ENCODE results near the gene DMRT3. TPM values are rescaled to one million over a fixed set of nuclear protein-coding genes. Genes with fewer than 3 reads are reported as not detected.

DMRT3 gene
- polyA plus RNA-seq, 1 experiment, result not detected

- H3K9me3 ChIP-seq (ENCODE audit: control insufficient read depth, insufficient read depth, low read length), result no peaks in the 10 kb centered on the region
- no peak overlapping the region for H3K27ac ChIP-seq (ENCODE audit: low read depth, low read length)
- POLR2A ChIA-PET, result no interaction called here
- TF ChIP-seq CTCF (IDR thresholded peaks at IDR 0.05; ENCODE audit: low read depth, low read length), result no peak
- no peak overlapping the region for H3K4me3 ChIP-seq (ENCODE audit: low read depth, low read length)
- CTCF ChIA-PET, result no interaction called here
- DNase-seq (ENCODE audit: low read depth, low spot score), result no peak
- peaks cover 4% of the 10 kb centered on the region for H3K27me3 ChIP-seq (ENCODE audit: control insufficient read depth, insufficient read depth, low read length)
Measured at GRCh38 chr9:933356-933755, 43.1 kb upstream of the DMRT3 start.

GRCh38 chr9:935348-935965 is 41.0 kb upstream of the DMRT3 start:
- Histone ChIP-seq H3K27me3 (ENCODE audit: control insufficient read depth, insufficient read depth, low read length) (peaks cover 4% of the 10 kb centered on the region), H3K9me3 (ENCODE audit: control insufficient read depth, insufficient read depth, low read length) (no peaks in the 10 kb centered on the region), H3K27ac (ENCODE audit: low read depth, low read length) (no peak overlapping the region), H3K4me3 (ENCODE audit: low read depth, low read length) (no peak overlapping the region)
- no peak for TF ChIP-seq CTCF (IDR thresholded peaks at IDR 0.05; ENCODE audit: low read depth, low read length)
- CTCF ChIA-PET, result no interaction called here
- DNase-seq (ENCODE audit: low read depth, low spot score), result no peak
- POLR2A ChIA-PET, result no interaction called here

GRCh38 chr9:942805-943580 is 33.5 kb upstream of the DMRT3 start:
- no peak for TF ChIP-seq CTCF (IDR thresholded peaks at IDR 0.05; ENCODE audit: low read depth, low read length)
- DNase-seq (ENCODE audit: low read depth, low spot score), result no peak
- Histone ChIP-seq H3K9me3 (ENCODE audit: control insufficient read depth, insufficient read depth, low read length) (no peaks in the 10 kb centered on the region), H3K27ac (ENCODE audit: low read depth, low read length) (no peak overlapping the region), H3K27me3 (ENCODE audit: control insufficient read depth, insufficient read depth, low read length) (no peaks in the 10 kb centered on the region), H3K4me3 (ENCODE audit: low read depth, low read length) (no peak overlapping the region)
- ChIA-PET POLR2A (no interaction called here), CTCF (no interaction called here)

GRCh38 chr9:947985-948384 is 28.5 kb upstream of the DMRT3 start:
- H3K27ac ChIP-seq (ENCODE audit: low read depth, low read length), result no peak overlapping the region
- no peak overlapping the region for H3K4me3 ChIP-seq (ENCODE audit: low read depth, low read length)
- no peak for DNase-seq (ENCODE audit: low read depth, low spot score)
- ChIA-PET POLR2A (no interaction called here), CTCF (interaction anchor here (0.9 kb wide), 1 partner anchor 61 kb away, joined by 3 read pairs; no protein-coding TSS in a partner anchor)
- no peak for TF ChIP-seq CTCF (IDR thresholded peaks at IDR 0.05; ENCODE audit: low read depth, low read length)
- H3K9me3 ChIP-seq (ENCODE audit: control insufficient read depth, insufficient read depth, low read length), result no peaks in the 10 kb centered on the region
- no peaks in the 10 kb centered on the region for H3K27me3 ChIP-seq (ENCODE audit: control insufficient read depth, insufficient read depth, low read length)

DNA sequence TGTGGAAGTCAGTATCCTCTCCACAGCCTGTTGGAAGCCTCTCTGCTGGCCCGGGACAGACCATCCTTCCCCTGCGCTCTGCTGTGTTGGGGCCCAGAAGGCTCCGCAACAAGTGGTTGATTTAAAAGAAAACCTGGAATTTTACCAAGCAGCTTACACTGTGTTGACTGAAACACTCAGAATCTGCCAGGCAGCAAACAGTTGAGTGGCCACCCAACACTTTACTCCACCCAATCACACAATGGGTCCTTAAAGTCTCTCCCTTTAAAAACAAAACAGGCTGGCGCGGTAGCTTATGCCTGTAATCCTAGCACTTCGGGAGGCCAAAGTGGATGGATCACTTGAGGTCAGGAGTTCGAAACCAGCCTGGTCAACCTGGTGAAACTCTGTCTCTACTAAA is 28.0 kb upstream of the DMRT3 start:
- POLR2A ChIA-PET, result no interaction called here
- H3K9me3 ChIP-seq (ENCODE audit: control insufficient read depth, insufficient read depth, low read length), result no peaks in the 10 kb centered on the region
- no peaks in the 10 kb centered on the region for H3K27me3 ChIP-seq (ENCODE audit: control insufficient read depth, insufficient read depth, low read length)
- no peak for TF ChIP-seq CTCF (IDR thresholded peaks at IDR 0.05; ENCODE audit: low read depth, low read length)
- H3K4me3 ChIP-seq (ENCODE audit: low read depth, low read length), result no peak overlapping the region
- no peak for DNase-seq (ENCODE audit: low read depth, low spot score)
- H3K27ac ChIP-seq (ENCODE audit: low read depth, low read length), result no peak overlapping the region
- CTCF ChIA-PET, result no interaction called here
